MM.1S (cell line): ENCODE data around the gene MINK1.

Experiments
- EZH2phosphoT487 ChIP-seq: fragments of 300-600 bp; sonication (generic); IDR thresholded peaks from 2 replicates; pipeline ENCODE4 v1.6.1; 2018; ENCODE audit warnings: antibody characterized with exemption, low read length
- TF ChIP-seq, protein P1 (sequence below): fragments of 300-600 bp; sonication (generic); IDR thresholded peaks from 2 replicates; pipeline ENCODE4 v1.5.1; 2016; ENCODE audit warnings: antibody characterized with exemption, low read length, mixed read lengths

GRCh38 chr17:4908301-4908700, 75.2 kb downstream of the MINK1 start:
- TF ChIP-seq, protein P1, sequence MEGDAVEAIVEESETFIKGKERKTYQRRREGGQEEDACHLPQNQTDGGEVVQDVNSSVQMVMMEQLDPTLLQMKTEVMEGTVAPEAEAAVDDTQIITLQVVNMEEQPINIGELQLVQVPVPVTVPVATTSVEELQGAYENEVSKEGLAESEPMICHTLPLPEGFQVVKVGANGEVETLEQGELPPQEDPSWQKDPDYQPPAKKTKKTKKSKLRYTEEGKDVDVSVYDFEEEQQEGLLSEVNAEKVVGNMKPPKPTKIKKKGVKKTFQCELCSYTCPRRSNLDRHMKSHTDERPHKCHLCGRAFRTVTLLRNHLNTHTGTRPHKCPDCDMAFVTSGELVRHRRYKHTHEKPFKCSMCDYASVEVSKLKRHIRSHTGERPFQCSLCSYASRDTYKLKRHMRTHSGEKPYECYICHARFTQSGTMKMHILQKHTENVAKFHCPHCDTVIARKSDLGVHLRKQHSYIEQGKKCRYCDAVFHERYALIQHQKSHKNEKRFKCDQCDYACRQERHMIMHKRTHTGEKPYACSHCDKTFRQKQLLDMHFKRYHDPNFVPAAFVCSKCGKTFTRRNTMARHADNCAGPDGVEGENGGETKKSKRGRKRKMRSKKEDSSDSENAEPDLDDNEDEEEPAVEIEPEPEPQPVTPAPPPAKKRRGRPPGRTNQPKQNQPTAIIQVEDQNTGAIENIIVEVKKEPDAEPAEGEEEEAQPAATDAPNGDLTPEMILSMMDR: no peak
- no peak for TF ChIP-seq EZH2phosphoT487
